ENCODE results near the gene ARL10.

Gene ARL10

DNA sequence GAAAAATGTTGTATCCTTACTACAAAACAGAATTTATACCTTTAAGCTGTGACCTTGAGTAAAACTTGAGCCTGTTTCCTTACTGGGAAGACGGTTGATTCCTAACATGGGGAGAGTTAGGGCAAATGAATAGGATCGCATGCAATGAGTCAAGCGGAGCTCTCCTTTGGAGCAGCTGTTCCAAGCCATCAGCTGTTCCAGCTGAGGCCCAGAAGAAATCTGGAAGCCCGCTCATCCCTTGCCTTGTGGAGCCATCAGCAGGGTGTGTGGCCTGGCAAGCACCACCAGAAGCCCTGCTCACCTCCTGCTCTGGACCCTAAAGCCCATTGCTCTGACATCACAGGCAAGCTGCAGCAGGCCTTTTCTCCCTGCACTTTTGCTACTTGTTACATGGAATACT is 11.8 kb upstream of the ARL10 start:
- H3K4me3 ChIP-seq (replicated peaks; ENCODE audit: low read depth, low read length): no peak overlapping the region
- TF ChIP-seq, protein P1, sequence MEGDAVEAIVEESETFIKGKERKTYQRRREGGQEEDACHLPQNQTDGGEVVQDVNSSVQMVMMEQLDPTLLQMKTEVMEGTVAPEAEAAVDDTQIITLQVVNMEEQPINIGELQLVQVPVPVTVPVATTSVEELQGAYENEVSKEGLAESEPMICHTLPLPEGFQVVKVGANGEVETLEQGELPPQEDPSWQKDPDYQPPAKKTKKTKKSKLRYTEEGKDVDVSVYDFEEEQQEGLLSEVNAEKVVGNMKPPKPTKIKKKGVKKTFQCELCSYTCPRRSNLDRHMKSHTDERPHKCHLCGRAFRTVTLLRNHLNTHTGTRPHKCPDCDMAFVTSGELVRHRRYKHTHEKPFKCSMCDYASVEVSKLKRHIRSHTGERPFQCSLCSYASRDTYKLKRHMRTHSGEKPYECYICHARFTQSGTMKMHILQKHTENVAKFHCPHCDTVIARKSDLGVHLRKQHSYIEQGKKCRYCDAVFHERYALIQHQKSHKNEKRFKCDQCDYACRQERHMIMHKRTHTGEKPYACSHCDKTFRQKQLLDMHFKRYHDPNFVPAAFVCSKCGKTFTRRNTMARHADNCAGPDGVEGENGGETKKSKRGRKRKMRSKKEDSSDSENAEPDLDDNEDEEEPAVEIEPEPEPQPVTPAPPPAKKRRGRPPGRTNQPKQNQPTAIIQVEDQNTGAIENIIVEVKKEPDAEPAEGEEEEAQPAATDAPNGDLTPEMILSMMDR (IDR thresholded peaks at IDR 0.05; ENCODE audit: low read depth, low read length, missing control alignments): no peak
- no peak for DNase-seq (ENCODE audit: extremely low read depth, low read depth)

DNA sequence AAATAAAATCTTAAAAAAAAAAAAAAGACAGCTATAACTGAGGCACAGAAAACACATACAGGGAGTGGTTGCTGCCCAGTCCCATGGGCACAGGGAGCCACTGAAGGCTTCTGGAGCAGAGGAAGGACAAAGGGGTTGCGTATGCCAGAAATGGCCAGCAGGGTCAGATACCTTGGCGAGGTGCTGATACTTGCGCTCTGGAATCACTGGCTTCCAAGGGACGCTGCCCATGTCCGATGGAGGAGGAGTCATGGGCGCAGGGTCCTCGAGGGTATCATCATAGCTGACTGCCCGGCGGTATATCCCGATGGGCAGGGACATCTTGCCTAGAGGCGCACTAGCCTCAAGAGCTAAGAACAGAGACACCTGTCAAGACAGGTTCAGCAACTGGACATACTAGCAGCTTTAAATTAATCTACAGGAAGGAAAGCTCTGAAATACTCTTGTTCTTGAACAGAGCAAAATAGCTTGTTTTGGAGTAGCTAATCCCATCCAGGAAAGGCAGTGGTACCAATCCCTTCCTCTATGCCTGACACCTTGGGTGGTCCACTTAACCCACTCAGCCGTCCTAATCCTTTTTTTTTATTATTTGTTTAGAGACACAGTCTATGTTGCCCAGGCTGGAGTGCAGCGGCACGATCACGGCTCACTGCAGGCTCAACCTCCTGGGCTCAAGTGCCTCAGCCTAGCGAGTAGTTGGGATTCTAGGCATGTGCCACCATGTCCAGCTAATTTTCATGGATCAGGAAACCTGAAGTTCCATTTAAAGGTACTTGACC is 9.7 kb upstream of the ARL10 start:
- H3K4me3 ChIP-seq (replicated peaks; ENCODE audit: low read depth, low read length): no peak overlapping the region
- TF ChIP-seq, protein P1 (IDR thresholded peaks at IDR 0.05; ENCODE audit: low read depth, low read length, missing control alignments): no peak
- DNase-seq (ENCODE audit: extremely low read depth, low read depth): no peak

DNA sequence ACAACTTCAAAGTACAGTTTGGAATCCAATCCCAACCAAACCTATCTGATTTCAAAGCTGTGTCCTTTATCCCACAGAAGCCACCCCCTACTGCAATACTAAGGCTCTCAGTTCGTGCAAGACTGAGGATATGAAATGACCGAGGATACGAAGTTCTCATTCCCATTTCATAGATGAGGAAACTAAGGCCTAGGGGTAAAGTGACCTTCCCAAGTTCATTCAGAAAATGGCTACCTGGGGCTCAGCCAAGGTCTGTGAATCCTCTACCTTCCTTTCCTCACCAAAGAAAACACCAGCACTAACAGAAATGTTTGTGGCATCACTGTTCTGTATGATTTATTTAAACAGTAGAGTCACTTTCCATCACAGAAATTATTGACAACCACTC is 9.1 kb upstream of the ARL10 start:
- no peak overlapping the region for H3K4me3 ChIP-seq (replicated peaks; ENCODE audit: low read depth, low read length)
- DNase-seq (ENCODE audit: extremely low read depth, low read depth): no peak
- TF ChIP-seq, protein P1 (IDR thresholded peaks at IDR 0.05; ENCODE audit: low read depth, low read length, missing control alignments): no peak

DNA sequence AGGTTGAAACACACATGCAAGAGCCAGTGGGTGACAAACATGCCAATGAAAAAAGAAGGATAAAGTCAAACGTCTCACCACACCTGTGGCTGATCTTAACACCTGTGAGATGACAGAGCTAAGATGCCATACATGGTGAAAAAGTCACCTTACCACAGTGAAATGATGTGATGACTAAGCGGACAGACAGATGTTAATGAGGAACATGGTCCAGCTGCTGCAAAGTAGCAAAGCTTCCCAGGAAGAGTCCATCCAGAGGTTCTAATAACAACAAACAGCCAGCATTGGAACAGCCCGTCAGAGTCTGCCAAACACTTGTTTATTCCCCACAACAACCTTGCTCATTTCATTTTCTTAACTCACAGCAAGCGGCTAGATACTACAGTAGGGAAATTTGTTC is 5.6 kb upstream of the ARL10 start:
- peak; percentile 43 for DNase-seq (ENCODE audit: extremely low read depth, low read depth)
- peak overlapping the region; percentile 98 for H3K4me3 ChIP-seq (replicated peaks; ENCODE audit: low read depth, low read length)
- TF ChIP-seq, protein P1 (IDR thresholded peaks at IDR 0.05; ENCODE audit: low read depth, low read length, missing control alignments): no peak

GRCh38 chr5:176360894-176361436 is 4.3 kb upstream of the ARL10 start:
- H3K4me3 ChIP-seq (replicated peaks; ENCODE audit: low read depth, low read length): peak overlapping the region; percentile 98
- TF ChIP-seq, protein P1 (IDR thresholded peaks at IDR 0.05; ENCODE audit: low read depth, low read length, missing control alignments): no peak
- DNase-seq (ENCODE audit: extremely low read depth, low read depth): no peak

GRCh38 chr5:176361437-176362232 is 3.7 kb upstream of the ARL10 start, which contains the start of gene KIAA1191:
KIAA1191 (minus strand) TSS chr5:176361764; CDS start chr5:176359508, 2,256 bp downstream.
- TF ChIP-seq, protein P1 (IDR thresholded peaks at IDR 0.05; ENCODE audit: low read depth, low read length, missing control alignments): peak; percentile 4
- peak; percentile 56 for DNase-seq (ENCODE audit: extremely low read depth, low read depth)
- H3K4me3 ChIP-seq (replicated peaks; ENCODE audit: low read depth, low read length): peak within 1 kb of the TSS; percentile 98
